GM23338 (cell line): Measurements from ENCODE around the gene ANGPT4.

ENCODE experiments used
- EZH2 ChIP-seq: fragments of 200-600 bp; sonication (generic); IDR thresholded peaks from one replicate; pipeline ENCODE4 v1.8.0; 2017; ENCODE audit warnings: antibody characterized with exemption, mild to moderate bottlenecking, low read depth; ENCODE audit not compliant: unreplicated experiment
- EZH2phosphoT487 ChIP-seq: fragments of 200-600 bp; sonication (generic); IDR thresholded peaks from one replicate; pipeline ENCODE4 v1.8.1; 2018; ENCODE audit warnings: antibody characterized with exemption; ENCODE audit not compliant: unreplicated experiment
- POLR2AphosphoS5 ChIP-seq: IDR thresholded peaks from 2 replicates; pipeline ENCODE4 v1.6.1; 2016; ENCODE audit warnings: antibody characterized with exemption, low read depth
- ZNF114 ChIP-seq: fragments of 250-450 bp; sonication (Bioruptor Pico); IDR thresholded peaks from 2 replicates; pipeline ENCODE4 v1.5.0; 2020; ENCODE audit warnings: mild to moderate bottlenecking, moderate library complexity
- TF ChIP-seq, protein P1 (sequence below): IDR thresholded peaks from one replicate; pipeline ENCODE4 v1.6.1; 2018; ENCODE audit warnings: antibody characterized with exemption; ENCODE audit not compliant: unreplicated experiment
- TF ChIP-seq, protein P2 (sequence below), 2 experiments: fragments of 200-600 bp in 1 of 2; sonication (generic) in 1 of 2; conservative IDR thresholded peaks; 2 replicates each; pipeline versions ENCODE4 v1.5.1 to v1.6.1; 2016 to 2017; ENCODE audit warnings: antibody characterized with exemption in 2 of 2, low read depth in 2 of 2, mild to moderate bottlenecking in 2 of 2, moderate library complexity in 1 of 2

DNA sequence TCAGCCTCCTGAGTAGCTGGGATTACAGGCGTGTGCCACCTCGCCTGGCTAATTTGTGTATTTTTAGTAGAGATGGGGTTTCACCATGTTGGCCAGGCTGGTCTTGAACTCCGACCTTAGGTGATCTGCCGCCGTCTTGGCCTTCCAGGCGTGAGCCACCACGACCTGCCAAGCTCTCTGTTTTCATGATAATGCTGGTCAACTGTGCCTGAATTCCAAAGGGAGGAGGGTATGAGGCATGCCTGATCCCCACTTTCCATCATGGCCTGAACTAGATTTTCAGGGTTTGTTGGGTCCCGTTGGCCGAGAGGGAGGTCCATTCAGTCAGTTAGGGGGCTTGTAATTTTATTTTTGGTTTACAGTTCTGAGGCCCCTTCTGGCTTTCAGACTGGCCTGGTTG lies 28.0 kb upstream of the ANGPT4 start:
- TF ChIP-seq, protein P1, sequence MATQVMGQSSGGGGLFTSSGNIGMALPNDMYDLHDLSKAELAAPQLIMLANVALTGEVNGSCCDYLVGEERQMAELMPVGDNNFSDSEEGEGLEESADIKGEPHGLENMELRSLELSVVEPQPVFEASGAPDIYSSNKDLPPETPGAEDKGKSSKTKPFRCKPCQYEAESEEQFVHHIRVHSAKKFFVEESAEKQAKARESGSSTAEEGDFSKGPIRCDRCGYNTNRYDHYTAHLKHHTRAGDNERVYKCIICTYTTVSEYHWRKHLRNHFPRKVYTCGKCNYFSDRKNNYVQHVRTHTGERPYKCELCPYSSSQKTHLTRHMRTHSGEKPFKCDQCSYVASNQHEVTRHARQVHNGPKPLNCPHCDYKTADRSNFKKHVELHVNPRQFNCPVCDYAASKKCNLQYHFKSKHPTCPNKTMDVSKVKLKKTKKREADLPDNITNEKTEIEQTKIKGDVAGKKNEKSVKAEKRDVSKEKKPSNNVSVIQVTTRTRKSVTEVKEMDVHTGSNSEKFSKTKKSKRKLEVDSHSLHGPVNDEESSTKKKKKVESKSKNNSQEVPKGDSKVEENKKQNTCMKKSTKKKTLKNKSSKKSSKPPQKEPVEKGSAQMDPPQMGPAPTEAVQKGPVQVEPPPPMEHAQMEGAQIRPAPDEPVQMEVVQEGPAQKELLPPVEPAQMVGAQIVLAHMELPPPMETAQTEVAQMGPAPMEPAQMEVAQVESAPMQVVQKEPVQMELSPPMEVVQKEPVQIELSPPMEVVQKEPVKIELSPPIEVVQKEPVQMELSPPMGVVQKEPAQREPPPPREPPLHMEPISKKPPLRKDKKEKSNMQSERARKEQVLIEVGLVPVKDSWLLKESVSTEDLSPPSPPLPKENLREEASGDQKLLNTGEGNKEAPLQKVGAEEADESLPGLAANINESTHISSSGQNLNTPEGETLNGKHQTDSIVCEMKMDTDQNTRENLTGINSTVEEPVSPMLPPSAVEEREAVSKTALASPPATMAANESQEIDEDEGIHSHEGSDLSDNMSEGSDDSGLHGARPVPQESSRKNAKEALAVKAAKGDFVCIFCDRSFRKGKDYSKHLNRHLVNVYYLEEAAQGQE, result no peak
- TF ChIP-seq, protein P2, sequence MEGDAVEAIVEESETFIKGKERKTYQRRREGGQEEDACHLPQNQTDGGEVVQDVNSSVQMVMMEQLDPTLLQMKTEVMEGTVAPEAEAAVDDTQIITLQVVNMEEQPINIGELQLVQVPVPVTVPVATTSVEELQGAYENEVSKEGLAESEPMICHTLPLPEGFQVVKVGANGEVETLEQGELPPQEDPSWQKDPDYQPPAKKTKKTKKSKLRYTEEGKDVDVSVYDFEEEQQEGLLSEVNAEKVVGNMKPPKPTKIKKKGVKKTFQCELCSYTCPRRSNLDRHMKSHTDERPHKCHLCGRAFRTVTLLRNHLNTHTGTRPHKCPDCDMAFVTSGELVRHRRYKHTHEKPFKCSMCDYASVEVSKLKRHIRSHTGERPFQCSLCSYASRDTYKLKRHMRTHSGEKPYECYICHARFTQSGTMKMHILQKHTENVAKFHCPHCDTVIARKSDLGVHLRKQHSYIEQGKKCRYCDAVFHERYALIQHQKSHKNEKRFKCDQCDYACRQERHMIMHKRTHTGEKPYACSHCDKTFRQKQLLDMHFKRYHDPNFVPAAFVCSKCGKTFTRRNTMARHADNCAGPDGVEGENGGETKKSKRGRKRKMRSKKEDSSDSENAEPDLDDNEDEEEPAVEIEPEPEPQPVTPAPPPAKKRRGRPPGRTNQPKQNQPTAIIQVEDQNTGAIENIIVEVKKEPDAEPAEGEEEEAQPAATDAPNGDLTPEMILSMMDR (conservative IDR thresholded peaks at IDR 0.05; ENCODE audit: low read depth in 2 of 2), result no peak
- TF ChIP-seq EZH2phosphoT487 (no peak), POLR2AphosphoS5 (no peak), EZH2 (no peak), ZNF114 (CRISPR knock-in tag) (no peak)
